DND-41 (cell line): ENCODE data around the gene ZNF697.

Experiments
- ATAC-seq: fragments of 200-7000 bp; cut with Tn5 transposase; 3 replicates; pipeline ENCODE4 v1.9.1; 2021; ENCODE audit warnings: low read depth; ENCODE audit not compliant: insufficient read depth
- DNase-seq: peaks from one replicate; pipeline ENCODE4 v3.0.0-alpha.2; 2020
- H2AFZ ChIP-seq: 2 replicates; pipeline ENCODE4 v1.6.0; 2012; ENCODE audit warnings: low read depth, low read length
- H3K27ac ChIP-seq: 2 replicates; pipeline ENCODE4 v1.5.1; 2012; ENCODE audit warnings: low read length, inconsistent platforms
- H3K27me3 ChIP-seq: fragments of 200-600 bp; sonication (generic); 2 replicates; pipeline ENCODE4 v1.6.0; 2012; ENCODE audit warnings: low read length, mild to moderate bottlenecking, inconsistent platforms; ENCODE audit not compliant: insufficient read depth, poor library complexity
- H3K36me3 ChIP-seq: 2 replicates; pipeline ENCODE4 v1.5.1; 2012; ENCODE audit warnings: low read length, inconsistent platforms; ENCODE audit not compliant: insufficient read depth
- H3K4me1 ChIP-seq: 2 replicates; pipeline ENCODE4 v1.5.1; 2012; ENCODE audit warnings: mild to moderate bottlenecking, low read length; ENCODE audit not compliant: insufficient read depth
- H3K4me2 ChIP-seq: 2 replicates; pipeline ENCODE4 v1.6.0; 2012; ENCODE audit warnings: mild to moderate bottlenecking, moderate library complexity, low read length, inconsistent platforms; ENCODE audit not compliant: insufficient read depth
- H3K4me3 ChIP-seq, 2 experiments: fragments of 200-600 bp in 1 of 2; shearing (Covaris generic) in 1 of 2; 2 replicates each; pipeline ENCODE4 v1.5.1; 2012 to 2016; ENCODE audit warnings: inconsistent platforms in 2 of 2, low read length in 2 of 2, mild to moderate bottlenecking in 2 of 2, low read depth in 1 of 2, moderate library complexity in 1 of 2
- H3K79me2 ChIP-seq: 2 replicates; pipeline ENCODE4 v1.6.0; 2012; ENCODE audit warnings: low read length, inconsistent platforms; ENCODE audit not compliant: insufficient read depth
- H3K9ac ChIP-seq: 2 replicates; pipeline ENCODE4 v1.6.0; 2012; ENCODE audit warnings: low read depth, mild to moderate bottlenecking, inconsistent platforms, low read length, moderate library complexity
- H3K9me3 ChIP-seq: 2 replicates; pipeline ENCODE4 v1.5.1; 2012; ENCODE audit warnings: low read length, moderate library complexity, mild to moderate bottlenecking, inconsistent platforms; ENCODE audit not compliant: insufficient read depth, severe bottlenecking
- H4K20me1 ChIP-seq: 2 replicates; pipeline ENCODE4 v1.6.0; 2012; ENCODE audit warnings: low read length; ENCODE audit not compliant: insufficient read depth
- CTCF ChIP-seq: IDR thresholded peaks from 2 replicates; pipeline ENCODE4 v1.5.1; 2012; ENCODE audit warnings: borderline replicate concordance, low read length, moderate library complexity, mild to moderate bottlenecking; ENCODE audit not compliant: poor library complexity, severe bottlenecking; ENCODE audit errors: extremely low read depth
- EZH2 ChIP-seq: IDR thresholded peaks from 3 replicates; pipeline ENCODE4 v1.6.1; 2012; ENCODE audit warnings: borderline replicate concordance, low read depth, mild to moderate bottlenecking, moderate library complexity, low read length, inconsistent platforms; ENCODE audit not compliant: severe bottlenecking

ZNF697 gene

GRCh38 chr1:119651641-119652040 is 3.6 kb upstream of the ZNF697 start:
- Histone ChIP-seq H2AFZ (no peak overlapping the region), H3K9ac (no peak overlapping the region), H3K9me3 (no peaks in the 10 kb centered on the region), H3K79me2 (no peaks in the 10 kb centered on the region), H3K4me1 (no peaks in the 10 kb centered on the region), H3K27me3 (peaks cover 38% of the 10 kb centered on the region), H3K4me2 (no peak overlapping the region), H3K36me3 (no peaks in the 10 kb centered on the region), H3K4me3 (no peak overlapping the region), H3K27ac (no peak overlapping the region), H4K20me1 (no peaks in the 10 kb centered on the region)
- no peak for DNase-seq
- ATAC-seq, result no peak
- TF ChIP-seq CTCF (no peak), EZH2 (no peak)

- H3K9me3 ChIP-seq, result no peaks in the 10 kb centered on the region
- peaks cover 35% of the 10 kb centered on the region for H3K27me3 ChIP-seq
- H3K4me1 ChIP-seq, result no peaks in the 10 kb centered on the region
- H2AFZ ChIP-seq, result no peak overlapping the region
- H3K4me3 ChIP-seq, result no peak overlapping the region
- ATAC-seq, result no peak
- no peak overlapping the region for H3K4me2 ChIP-seq
- TF ChIP-seq CTCF (no peak), EZH2 (no peak)
- H3K36me3 ChIP-seq, result no peaks in the 10 kb centered on the region
- H3K27ac ChIP-seq, result no peak overlapping the region
- H3K79me2 ChIP-seq, result no peaks in the 10 kb centered on the region
- no peak overlapping the region for H3K9ac ChIP-seq
- H4K20me1 ChIP-seq, result no peaks in the 10 kb centered on the region
- DNase-seq, result no peak
Observed at GRCh38 chr1:119651133-119651532, 3.1 kb upstream of the ZNF697 start.

GRCh38 chr1:119648620-119649004 is 546 bp upstream of the ZNF697 start:
- peaks cover 31% of the 10 kb centered on the region for H3K27me3 ChIP-seq
- H3K9ac ChIP-seq, result no peak overlapping the region
- no peaks in the 10 kb centered on the region for H3K36me3 ChIP-seq
- TF ChIP-seq EZH2, result no peak
- TF ChIP-seq CTCF, result no peak
- no peak overlapping the region for H3K27ac ChIP-seq
- no peaks in the 10 kb centered on the region for H3K79me2 ChIP-seq
- no peak for DNase-seq
- H4K20me1 ChIP-seq, result no peaks in the 10 kb centered on the region
- H3K9me3 ChIP-seq, result no peaks in the 10 kb centered on the region
- H2AFZ ChIP-seq, result no peak overlapping the region
- no peak for ATAC-seq
- no peaks in the 10 kb centered on the region for H3K4me1 ChIP-seq
- H3K4me2 ChIP-seq, result no peak overlapping the region
- no peak overlapping the region for H3K4me3 ChIP-seq

DNA sequence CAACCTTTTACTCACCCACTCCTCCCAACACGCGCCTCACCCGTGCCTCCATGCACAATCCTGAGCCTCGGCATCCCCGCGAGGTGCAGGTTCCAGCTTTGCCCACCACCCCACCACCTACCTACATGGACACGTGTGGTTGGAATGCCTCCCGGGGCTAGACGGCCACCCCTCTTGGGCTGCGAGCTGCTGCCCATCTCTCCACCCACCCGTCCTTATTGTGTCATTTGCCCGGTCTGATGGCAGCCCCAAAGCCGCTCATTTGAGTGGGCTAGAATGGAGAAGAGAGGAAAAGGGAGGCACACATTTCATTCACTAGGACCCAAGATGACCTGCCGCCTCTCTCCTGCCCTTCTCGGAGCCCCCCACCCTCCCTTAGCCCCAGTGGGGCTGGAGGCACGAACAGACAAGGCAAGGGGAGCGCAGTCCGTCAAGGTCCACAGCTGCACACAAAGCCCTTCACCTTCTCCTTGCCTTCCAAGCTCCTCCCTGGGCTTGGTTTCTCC is 785 bp downstream of the ZNF697 start:
- Histone ChIP-seq H3K9ac (no peak overlapping the region), H3K9me3 (no peaks in the 10 kb centered on the region), H3K4me3 (no peak overlapping the region), H3K36me3 (no peaks in the 10 kb centered on the region), H3K27ac (no peak overlapping the region), H3K4me2 (no peak overlapping the region), H3K79me2 (no peaks in the 10 kb centered on the region), H4K20me1 (no peaks in the 10 kb centered on the region), H3K4me1 (no peaks in the 10 kb centered on the region), H2AFZ (no peak overlapping the region), H3K27me3 (peaks cover 20% of the 10 kb centered on the region)
- DNase-seq, result no peak
- TF ChIP-seq CTCF, result no peak
- TF ChIP-seq EZH2, result no peak
- no peak for ATAC-seq
